CD14-positive monocyte (primary cell): ENCODE measurements around the gene IER2. TPM values are rescaled to one million over a fixed set of nuclear protein-coding genes. Genes with fewer than 3 reads are reported as not detected.

Experiments
- DNase-seq, 3 donors: peaks; one replicate each; pipeline ENCODE4 v3.0.0-alpha.2; 2011 to 2022
- H2AFZ ChIP-seq: 2 replicates; pipeline ENCODE4 v1.6.0; 2012; ENCODE audit warnings: mild to moderate bottlenecking, low read depth, low read length, inconsistent platforms; ENCODE audit not compliant: insufficient read depth, poor library complexity, severe bottlenecking
- H3K27ac ChIP-seq, 2 donors: 1 replicate in 1 of 2; 2 replicates in 1 of 2; pipeline ENCODE4 v1.5.1; 2012 to 2013; ENCODE audit warnings: low read length in 2 of 2, control low read depth in 1 of 2, inconsistent platforms in 1 of 2, low read depth in 1 of 2, mild to moderate bottlenecking in 1 of 2
- H3K27me3 ChIP-seq, 2 donors: one replicate each; pipeline versions ENCODE4 v1.6.0 to v1.6.1; 2011 to 2013; ENCODE audit warnings: low read length in 2 of 2; ENCODE audit not compliant: control insufficient read depth in 2 of 2, insufficient read depth in 2 of 2
- H3K36me3 ChIP-seq, 2 donors: replicated peaks in 1 of 2; 1 replicate in 1 of 2; 2 replicates in 1 of 2; pipeline versions ENCODE4 v1.5.1 to v1.6.1; 2012 to 2013; ENCODE audit warnings: low read length in 2 of 2, control low read depth in 1 of 2, inconsistent platforms in 1 of 2, mild to moderate bottlenecking in 1 of 2; ENCODE audit not compliant: insufficient read depth in 2 of 2, control insufficient read depth in 1 of 2
- H3K4me1 ChIP-seq, 2 donors: 1 replicate in 1 of 2; 2 replicates in 1 of 2; pipeline versions ENCODE4 v1.5.1 to v1.6.1; 2012 to 2013; ENCODE audit warnings: low read length in 2 of 2, control low read depth in 1 of 2, inconsistent platforms in 1 of 2, mild to moderate bottlenecking in 1 of 2, moderate library complexity in 1 of 2; ENCODE audit not compliant: insufficient read depth in 2 of 2, control insufficient read depth in 1 of 2
- H3K4me2 ChIP-seq: replicated peaks from 2 replicates; pipeline ENCODE3; 2012; ENCODE audit warnings: low read length, moderate library complexity, mild to moderate bottlenecking; ENCODE audit not compliant: poor library complexity, severe bottlenecking; ENCODE audit errors: extremely low read depth
- H3K4me3 ChIP-seq, 3 experiments: fragments of 200-600 bp in 1 of 3; sonication (generic) in 1 of 3; replicated peaks in 1 of 3; 1 replicate in 2 of 3; 2 replicates in 1 of 3; pipeline ENCODE4 v1.5.1; 2011 to 2013; ENCODE audit warnings: low read length in 3 of 3, mild to moderate bottlenecking in 3 of 3, control low read depth in 2 of 3, low read depth in 2 of 3, inconsistent platforms in 1 of 3, moderate library complexity in 1 of 3
- H3K79me2 ChIP-seq: 2 replicates; pipeline ENCODE4 v1.6.0; 2012; ENCODE audit warnings: mild to moderate bottlenecking, control low read depth, inconsistent platforms, low read length, moderate library complexity; ENCODE audit not compliant: insufficient read depth
- H3K9ac ChIP-seq: 2 replicates; pipeline ENCODE4 v1.6.0; 2017; ENCODE audit warnings: low read length, mild to moderate bottlenecking; ENCODE audit not compliant: insufficient read depth, poor library complexity, severe bottlenecking
- H3K9me3 ChIP-seq, 2 donors: replicated peaks in 1 of 2; 1 replicate in 1 of 2; 2 replicates in 1 of 2; pipeline versions ENCODE4 v1.5.1 to v1.6.1; 2012 to 2013; ENCODE audit warnings: low read length in 2 of 2, control low read depth in 1 of 2; ENCODE audit not compliant: control insufficient read depth in 1 of 2, insufficient read depth in 1 of 2
- H4K20me1 ChIP-seq: 2 replicates; pipeline ENCODE4 v1.6.0; 2012; ENCODE audit warnings: mild to moderate bottlenecking, low read length, control low read depth, moderate library complexity; ENCODE audit not compliant: insufficient read depth
- H3K27ac Mint-ChIP-seq, 7 donors: one replicate each; pipeline ENCODE4 v1.8.0; 2020; ENCODE audit warnings: mild to moderate bottlenecking in 7 of 7, mixed read lengths in 7 of 7, moderate library complexity in 6 of 7, inconsistent platforms in 2 of 7
- H3K27me3 Mint-ChIP-seq, 3 donors: one replicate each; pipeline ENCODE4 v1.8.0; 2021 to 2022; ENCODE audit warnings: low read depth in 3 of 3, mild to moderate bottlenecking in 3 of 3, mixed read lengths in 3 of 3, moderate library complexity in 3 of 3, inconsistent platforms in 1 of 3
- H3K36me3 Mint-ChIP-seq, 2 donors: one replicate each; pipeline ENCODE4 v1.8.0; 2020; ENCODE audit warnings: mixed read lengths in 2 of 2, inconsistent platforms in 1 of 2, mild to moderate bottlenecking in 1 of 2
- H3K4me1 Mint-ChIP-seq: one replicate; pipeline ENCODE4 v1.8.0; 2020; ENCODE audit warnings: mild to moderate bottlenecking, mixed read lengths
- H3K4me3 Mint-ChIP-seq, 2 donors: one replicate each; pipeline ENCODE4 v1.8.0; 2020; ENCODE audit warnings: mild to moderate bottlenecking in 2 of 2, mixed read lengths in 2 of 2, moderate library complexity in 1 of 2
- H3K9me3 Mint-ChIP-seq, 7 donors: one replicate each; pipeline ENCODE4 v1.8.0; 2020 to 2022; ENCODE audit warnings: mixed read lengths in 7 of 7, mild to moderate bottlenecking in 6 of 7, moderate library complexity in 6 of 7, inconsistent platforms in 2 of 7
- CTCF ChIP-seq: fragments of 200-600 bp; IDR thresholded peaks from one replicate; pipeline ENCODE4 v1.8.0; 2022; ENCODE audit warnings: antibody characterized with exemption, mild to moderate bottlenecking
- WGBS: methylation state at CpG from one replicate; pipeline ENCODE4 v1.1.5; 2013; ENCODE audit warnings: missing lambda C conversion rate; ENCODE audit not compliant: insufficient coverage; 5-methylcytosine and 5-hydroxymethylcytosine counted together
- intact Hi-C, 2 donors: fragments of 100-400 bp; cut with micrococcal nuclease; formaldehyde crosslinking; loops; one replicate each; pipeline versions ENCODE4 v1.15.0 to v1.15.1; 2023
- polyA plus RNA-seq, 3 donors: library from polyadenylated mRNA; depleted of rRNA in 1 of 3; unstranded in 2 of 3; stranded (reverse) in 1 of 3; fragments of 300-500 nt in 2 of 3; fragments of >200 nt in 1 of 3; fragmentation: Illumina TruSeq in 2 of 3; gene quantifications; 1 replicate in 2 of 3; 2 replicates in 1 of 3; pipeline ENCODE4 v1.2.3, GENCODE V29; 2012 to 2021

IER2 gene
- polyA plus RNA-seq, 3 donors: 355 to 804 (median 601) TPM

DNA sequence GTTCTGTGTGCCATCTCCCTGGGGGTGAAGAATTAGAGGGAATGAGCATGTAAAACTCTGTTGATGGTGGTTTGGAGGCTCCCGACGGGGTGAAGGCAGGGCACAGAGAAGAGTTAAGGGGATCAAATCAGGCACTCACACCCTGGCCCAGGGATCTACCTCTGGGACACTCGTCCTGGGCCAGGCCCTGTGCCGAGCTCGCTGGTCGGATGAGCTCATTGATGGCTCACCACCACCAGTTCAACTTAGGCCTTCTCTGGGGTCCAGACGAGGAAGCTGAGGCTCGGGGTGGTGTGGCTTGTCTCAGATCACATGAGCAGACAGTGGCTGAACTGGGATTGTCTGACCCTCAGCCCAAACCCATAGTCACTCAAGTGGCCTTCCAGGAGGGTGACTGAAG lies 30.6 kb upstream of the IER2 start:
- no peak for DNase-seq
- peaks cover 55% of the 10 kb centered on the region for H4K20me1 ChIP-seq
- H3K79me2 ChIP-seq: peaks cover 76% of the 10 kb centered on the region
- TF ChIP-seq CTCF: no peak
- Mint-ChIP-seq H3K27me3 (peaks cover 0 to 3% (median 0%) of the 10 kb centered on the region in 3 donors), H3K36me3 (peaks cover 18 to 25% of the 10 kb centered on the region in 2 donors), H3K4me1 (peaks cover 55% of the 10 kb centered on the region), H3K9me3 (no peaks in the 10 kb centered on the region), H3K4me3 (peak overlapping the region in 1 of 2 donors; percentile 76), H3K27ac (peak overlapping the region in 3 of 7 donors; percentile 57 to 82 (median 82))
- peak overlapping the region in 1 of 2 donors; percentile 70 for H3K27ac ChIP-seq
- no peaks in the 10 kb centered on the region for H3K27me3 ChIP-seq
- peak overlapping the region; percentile 85 for H3K9ac ChIP-seq
- H3K4me2 ChIP-seq: peak overlapping the region; percentile 89
- H3K4me1 ChIP-seq: peaks cover 37 to 50% of the 10 kb centered on the region in 2 donors
- WGBS: 77% methylated on average over 5 of the region's 8 CpGs
- peak overlapping the region in 1 of 3 experiments; percentile 92 for H3K4me3 ChIP-seq
- H3K36me3 ChIP-seq: peaks cover 2 to 30% of the 10 kb centered on the region in 2 donors
- H3K9me3 ChIP-seq: no peaks in the 10 kb centered on the region
- H2AFZ ChIP-seq: no peak overlapping the region
- intact Hi-C loops: loop anchor here in 1 of 2 donors (5.0 kb wide), 1 partner anchor 33 kb away; the partner anchor contains the start of genes IER2 and STX10

GRCh38 chr19:13120031-13120430 lies 30.2 kb upstream of the IER2 start:
- no peak for DNase-seq
- Histone ChIP-seq H3K79me2 (peaks cover 80% of the 10 kb centered on the region), H2AFZ (no peak overlapping the region), H3K27me3 (no peaks in the 10 kb centered on the region), H3K9me3 (no peaks in the 10 kb centered on the region), H3K4me2 (no peak overlapping the region), H3K9ac (no peak overlapping the region), H3K4me3 (no peak overlapping the region), H3K27ac (peak overlapping the region in 1 of 2 donors; percentile 70), H3K4me1 (peaks cover 37 to 50% of the 10 kb centered on the region in 2 donors), H3K36me3 (peaks cover 2 to 34% of the 10 kb centered on the region in 2 donors), H4K20me1 (peaks cover 58% of the 10 kb centered on the region)
- H3K27me3 Mint-ChIP-seq: peaks cover 0 to 3% (median 0%) of the 10 kb centered on the region in 3 donors
- intact Hi-C loops: no loop called here
- H3K36me3 Mint-ChIP-seq: peaks cover 15 to 28% of the 10 kb centered on the region in 2 donors
- H3K4me3 Mint-ChIP-seq: no peak overlapping the region
- no peaks in the 10 kb centered on the region for H3K9me3 Mint-ChIP-seq
- no peak overlapping the region for H3K27ac Mint-ChIP-seq
- H3K4me1 Mint-ChIP-seq: peaks cover 55% of the 10 kb centered on the region
- WGBS: 100% methylated on average over 2 of the region's 9 CpGs
- TF ChIP-seq CTCF: no peak
